ENCODE data around the gene INSM1. TPM values are rescaled to one million over a fixed set of nuclear protein-coding genes. Genes with fewer than 3 reads are reported as not detected.

Gene INSM1
- total RNA-seq, 1 experiment from 2014 or later, result 0.07 TPM

- TF ChIP-seq FOSL1 (IDR thresholded peaks at IDR 0.05; ENCODE audit: low read depth) (no peak), TCF7L2 (IDR thresholded peaks at IDR 0.05; ENCODE audit: borderline replicate concordance, extremely low read depth, insufficient read depth, insufficient read length) (no peak), POLR2A (IDR thresholded peaks at IDR 0.05; ENCODE audit: borderline replicate concordance, extremely low read depth, insufficient read depth, insufficient read length) (no peak), ZNF274 (IDR thresholded peaks at IDR 0.05; ENCODE audit: low read depth, low read length) (no peak), ZBTB33 (IDR thresholded peaks at IDR 0.05; ENCODE audit: extremely low read depth, insufficient replicate concordance, low read length) (no peak), POLR2AphosphoS5 (IDR thresholded peaks at IDR 0.05; ENCODE audit: low read depth, low read length) (no peak), SIN3A (IDR thresholded peaks at IDR 0.05; ENCODE audit: low read depth) (no peak), EZH2phosphoT487 (IDR thresholded peaks at IDR 0.05; ENCODE audit: borderline replicate concordance) (no peak), SP1 (IDR thresholded peaks at IDR 0.05; ENCODE audit: low read depth) (no peak), JUND (IDR thresholded peaks at IDR 0.05) (no peak), RAD21 (IDR thresholded peaks at IDR 0.05; ENCODE audit: low read depth) (no peak), EZH2 (IDR thresholded peaks at IDR 0.05) (no peak), CTCF (IDR thresholded peaks at IDR 0.05 in 2 of 3, conservative IDR thresholded peaks at IDR 0.05 in 1 of 3; ENCODE audit: borderline replicate concordance in 1 of 3, insufficient read depth in 1 of 3, low read depth in 2 of 3, low read length in 2 of 3) (no peak), MAX (IDR thresholded peaks at IDR 0.05) (no peak), YY1 (IDR thresholded peaks at IDR 0.05; ENCODE audit: extremely low read depth, insufficient replicate concordance, low read depth, low read length) (no peak), ZFX (IDR thresholded peaks at IDR 0.05) (no peak), EGR1 (IDR thresholded peaks at IDR 0.05; ENCODE audit: low read depth) (no peak)
- TF ChIP-seq, protein P1, sequence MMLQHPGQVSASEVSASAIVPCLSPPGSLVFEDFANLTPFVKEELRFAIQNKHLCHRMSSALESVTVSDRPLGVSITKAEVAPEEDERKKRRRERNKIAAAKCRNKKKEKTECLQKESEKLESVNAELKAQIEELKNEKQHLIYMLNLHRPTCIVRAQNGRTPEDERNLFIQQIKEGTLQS (IDR thresholded peaks at IDR 0.05), result no peak
- TF ChIP-seq, protein P2, sequence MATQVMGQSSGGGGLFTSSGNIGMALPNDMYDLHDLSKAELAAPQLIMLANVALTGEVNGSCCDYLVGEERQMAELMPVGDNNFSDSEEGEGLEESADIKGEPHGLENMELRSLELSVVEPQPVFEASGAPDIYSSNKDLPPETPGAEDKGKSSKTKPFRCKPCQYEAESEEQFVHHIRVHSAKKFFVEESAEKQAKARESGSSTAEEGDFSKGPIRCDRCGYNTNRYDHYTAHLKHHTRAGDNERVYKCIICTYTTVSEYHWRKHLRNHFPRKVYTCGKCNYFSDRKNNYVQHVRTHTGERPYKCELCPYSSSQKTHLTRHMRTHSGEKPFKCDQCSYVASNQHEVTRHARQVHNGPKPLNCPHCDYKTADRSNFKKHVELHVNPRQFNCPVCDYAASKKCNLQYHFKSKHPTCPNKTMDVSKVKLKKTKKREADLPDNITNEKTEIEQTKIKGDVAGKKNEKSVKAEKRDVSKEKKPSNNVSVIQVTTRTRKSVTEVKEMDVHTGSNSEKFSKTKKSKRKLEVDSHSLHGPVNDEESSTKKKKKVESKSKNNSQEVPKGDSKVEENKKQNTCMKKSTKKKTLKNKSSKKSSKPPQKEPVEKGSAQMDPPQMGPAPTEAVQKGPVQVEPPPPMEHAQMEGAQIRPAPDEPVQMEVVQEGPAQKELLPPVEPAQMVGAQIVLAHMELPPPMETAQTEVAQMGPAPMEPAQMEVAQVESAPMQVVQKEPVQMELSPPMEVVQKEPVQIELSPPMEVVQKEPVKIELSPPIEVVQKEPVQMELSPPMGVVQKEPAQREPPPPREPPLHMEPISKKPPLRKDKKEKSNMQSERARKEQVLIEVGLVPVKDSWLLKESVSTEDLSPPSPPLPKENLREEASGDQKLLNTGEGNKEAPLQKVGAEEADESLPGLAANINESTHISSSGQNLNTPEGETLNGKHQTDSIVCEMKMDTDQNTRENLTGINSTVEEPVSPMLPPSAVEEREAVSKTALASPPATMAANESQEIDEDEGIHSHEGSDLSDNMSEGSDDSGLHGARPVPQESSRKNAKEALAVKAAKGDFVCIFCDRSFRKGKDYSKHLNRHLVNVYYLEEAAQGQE (IDR thresholded peaks at IDR 0.05; ENCODE audit: low read depth), result no peak
- BruUV-seq (replicated peaks), result no TSS peak
- ChIA-PET POLR2A (no interaction called here), CTCF (no interaction called here), RAD21 (ENCODE audit: low non-redundant PET in 1 of 2, low total read pairs in 2 of 2, uncharacterized antibody in 2 of 2, unreplicated experiment in 2 of 2) (no interaction called here)
- no peaks in the 10 kb centered on the region for H3K9me3 ChIP-seq (ENCODE audit: control insufficient read depth in 1 of 2, insufficient read depth in 1 of 2, low read depth in 1 of 2, low read length in 2 of 2)
- peaks cover 15% of the 10 kb centered on the region; the same call in 1 of the 2 replicates for H3K27me3 ChIP-seq (ENCODE audit: insufficient read depth, low read length)
- H3K4me3 ChIP-seq (replicated peaks in 1 of 2; ENCODE audit: low read depth in 1 of 2, low read length in 2 of 2), result no peak overlapping the region
- H3K4me1 ChIP-seq (ENCODE audit: control insufficient read depth in 1 of 2, insufficient read depth in 2 of 2, low read length in 2 of 2), result no peaks in the 10 kb centered on the region
- no peaks in the 10 kb centered on the region for H3K79me2 ChIP-seq (ENCODE audit: insufficient read depth, low read length)
- H2AFZ ChIP-seq (ENCODE audit: low read depth, low read length, poor library complexity, severe bottlenecking), result no peak overlapping the region
- no peak for DNase-seq (ENCODE audit: low read depth, low spot score)
- ATAC-seq, result no peak
- no peaks in the 10 kb centered on the region for H4K20me1 ChIP-seq (ENCODE audit: insufficient read depth)
- H3K9ac ChIP-seq (ENCODE audit: low read length), result no peak overlapping the region
- no peaks in the 10 kb centered on the region for H3K36me3 ChIP-seq (ENCODE audit: control insufficient read depth in 1 of 2, insufficient read depth in 2 of 2, low read length in 2 of 2)
- H3K27ac ChIP-seq (ENCODE audit: low read depth, low read length), result no peak overlapping the region
- H3K9me2 ChIP-seq (ENCODE audit: insufficient read depth), result no peaks in the 10 kb centered on the region
- intact Hi-C loops (cut with micrococcal nuclease), result no loop called here
- no peak overlapping the region for H3K4me2 ChIP-seq (ENCODE audit: low read length)
Observed at GRCh38 chr20:20373091-20373571, 5.2 kb downstream of the INSM1 start.
